ENCODE results near the gene SEC31B. TPM values are rescaled to one million over a fixed set of nuclear protein-coding genes. Genes with fewer than 3 reads are reported as not detected.

Gene SEC31B
- total RNA-seq, 1 experiment from 2014 or later: 6.3 TPM

- Histone ChIP-seq H3K27me3 (ENCODE audit: insufficient read depth, low read length) (no peaks in the 10 kb centered on the region), H3K4me1 (ENCODE audit: insufficient read depth, low read length) (no peaks in the 10 kb centered on the region), H4K20me1 (ENCODE audit: control insufficient read depth, insufficient read depth, insufficient read length) (no peaks in the 10 kb centered on the region), H3T11ph (ENCODE audit: low read length) (no peak overlapping the region), H4K5ac (ENCODE audit: insufficient read length, low read depth, low read length) (no peak overlapping the region), H3K27ac (ENCODE audit: insufficient read length, low read depth, low read length) (no peak overlapping the region), H3K4ac (ENCODE audit: low read depth, low read length) (no peak overlapping the region), H2BK15ac (ENCODE audit: low read depth, low read length) (no peak overlapping the region), H3K14ac (ENCODE audit: insufficient read depth, low read length) (no peak overlapping the region), H2AFZ (ENCODE audit: low read length) (no peak overlapping the region), H3K9me3 (ENCODE audit: control insufficient read depth, low read depth, low read length) (no peaks in the 10 kb centered on the region), H3K79me1 (ENCODE audit: insufficient read depth, low read depth, low read length, poor library complexity, severe bottlenecking) (peaks cover 2% of the 10 kb centered on the region), H2BK20ac (ENCODE audit: low read depth, low read length, poor library complexity, severe bottlenecking) (no peak overlapping the region), H2AK5ac (ENCODE audit: insufficient read length, low read length) (no peak overlapping the region), H3K23me2 (ENCODE audit: insufficient read length, low read depth, low read length, poor library complexity, severe bottlenecking) (no peaks in the 10 kb centered on the region), H3K23ac (ENCODE audit: insufficient read length, low read depth, low read length) (no peak overlapping the region), H2BK5ac (ENCODE audit: insufficient read length, low read length) (no peak overlapping the region), H4K8ac (replicated peaks; ENCODE audit: insufficient read length, low read depth, low read length) (no peak overlapping the region), H4K91ac (ENCODE audit: insufficient read length, low read depth, low read length) (no peak overlapping the region), H3K79me2 (ENCODE audit: insufficient read depth, low read length) (no peaks in the 10 kb centered on the region), H3K18ac (ENCODE audit: insufficient read length, low read depth, low read length) (no peak overlapping the region), H2BK12ac (ENCODE audit: insufficient read length, low read depth, low read length) (no peak overlapping the region), H3K9ac (ENCODE audit: extremely low read depth, insufficient read length, low read length) (no peak overlapping the region), H2BK120ac (ENCODE audit: low read depth, low read length, poor library complexity, severe bottlenecking) (no peak overlapping the region), H3K56ac (ENCODE audit: insufficient read length, low read depth, low read length) (no peak overlapping the region), H3K4me2 (ENCODE audit: insufficient read depth, insufficient read length, low read length) (no peak overlapping the region)
- no CpG with 5 or more reads among the region's 5 CpGs for whole genome bisulfite sequencing (ENCODE audit: extremely low coverage, insufficient read length, low lambda C conversion rate)
- Mint-ChIP-seq H3K36me3 (ENCODE audit: insufficient read depth in 1 of 3, low read depth in 3 of 3) (peaks cover 58 to 92% (median 91%) of the 10 kb centered on the region in 3 experiments), H3K27me3 (ENCODE audit: low read depth) (no peaks in the 10 kb centered on the region), H3K4me1 (no peaks in the 10 kb centered on the region), H3K9me3 (no peaks in the 10 kb centered on the region), H3K27ac (no peak overlapping the region), H3K4me3 (no peak overlapping the region)
- no peak for TF ChIP-seq CTCF (conservative IDR thresholded peaks at IDR 0.05)
- no peak for DNase-seq
Measured at GRCh38 chr10:100544950-100545349, 25.3 kb upstream of the SEC31B start.
